ENCODE data around the gene EPS8.

DNA sequence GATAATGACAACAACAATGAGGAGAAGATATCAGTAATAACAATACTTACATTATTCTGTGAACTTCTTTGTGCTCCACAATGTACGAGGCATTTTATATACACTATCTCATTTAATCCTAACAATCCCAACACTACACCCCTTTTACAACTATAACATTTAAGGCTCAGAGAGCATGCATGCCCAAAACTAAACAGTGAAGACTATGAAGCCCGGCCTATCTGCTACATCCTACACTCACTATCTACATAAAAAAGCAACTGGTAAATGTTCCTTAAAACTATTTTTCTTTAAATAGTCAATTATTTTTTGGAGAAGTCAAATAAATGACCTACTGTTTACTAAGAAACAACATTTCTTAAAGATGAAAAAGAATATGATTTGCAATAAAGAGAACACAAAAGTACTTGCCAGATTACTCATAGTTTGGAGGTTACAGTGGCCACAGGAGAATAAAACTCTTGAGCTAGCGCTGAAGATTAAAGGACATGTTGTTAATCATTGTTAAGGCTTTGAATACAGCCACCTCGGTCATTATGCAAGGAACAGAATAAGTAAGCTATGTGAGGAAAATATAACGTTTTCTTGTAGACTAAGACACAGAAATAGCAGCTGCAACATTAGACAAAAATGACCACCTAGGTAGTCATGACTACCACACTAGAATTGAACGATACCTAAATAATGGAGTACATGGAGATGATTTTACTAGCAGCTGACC lies 56.7 kb downstream of the EPS8 start:
- TF ChIP-seq, protein P1, sequence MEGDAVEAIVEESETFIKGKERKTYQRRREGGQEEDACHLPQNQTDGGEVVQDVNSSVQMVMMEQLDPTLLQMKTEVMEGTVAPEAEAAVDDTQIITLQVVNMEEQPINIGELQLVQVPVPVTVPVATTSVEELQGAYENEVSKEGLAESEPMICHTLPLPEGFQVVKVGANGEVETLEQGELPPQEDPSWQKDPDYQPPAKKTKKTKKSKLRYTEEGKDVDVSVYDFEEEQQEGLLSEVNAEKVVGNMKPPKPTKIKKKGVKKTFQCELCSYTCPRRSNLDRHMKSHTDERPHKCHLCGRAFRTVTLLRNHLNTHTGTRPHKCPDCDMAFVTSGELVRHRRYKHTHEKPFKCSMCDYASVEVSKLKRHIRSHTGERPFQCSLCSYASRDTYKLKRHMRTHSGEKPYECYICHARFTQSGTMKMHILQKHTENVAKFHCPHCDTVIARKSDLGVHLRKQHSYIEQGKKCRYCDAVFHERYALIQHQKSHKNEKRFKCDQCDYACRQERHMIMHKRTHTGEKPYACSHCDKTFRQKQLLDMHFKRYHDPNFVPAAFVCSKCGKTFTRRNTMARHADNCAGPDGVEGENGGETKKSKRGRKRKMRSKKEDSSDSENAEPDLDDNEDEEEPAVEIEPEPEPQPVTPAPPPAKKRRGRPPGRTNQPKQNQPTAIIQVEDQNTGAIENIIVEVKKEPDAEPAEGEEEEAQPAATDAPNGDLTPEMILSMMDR (optimal IDR thresholded peaks at IDR 0.05 in 1 of 3, IDR thresholded peaks at IDR 0.05 in 1 of 3, conservative IDR thresholded peaks at IDR 0.05 in 1 of 3; ENCODE audit: extremely low read depth in 1 of 3, insufficient read depth in 2 of 3, low read length in 3 of 3) = no peak
- no peak for TF ChIP-seq EZH2 (IDR thresholded peaks at IDR 0.05; ENCODE audit: low read length)
